ENCODE results near the gene CSRNP2.

The CSRNP2 gene, protein sequence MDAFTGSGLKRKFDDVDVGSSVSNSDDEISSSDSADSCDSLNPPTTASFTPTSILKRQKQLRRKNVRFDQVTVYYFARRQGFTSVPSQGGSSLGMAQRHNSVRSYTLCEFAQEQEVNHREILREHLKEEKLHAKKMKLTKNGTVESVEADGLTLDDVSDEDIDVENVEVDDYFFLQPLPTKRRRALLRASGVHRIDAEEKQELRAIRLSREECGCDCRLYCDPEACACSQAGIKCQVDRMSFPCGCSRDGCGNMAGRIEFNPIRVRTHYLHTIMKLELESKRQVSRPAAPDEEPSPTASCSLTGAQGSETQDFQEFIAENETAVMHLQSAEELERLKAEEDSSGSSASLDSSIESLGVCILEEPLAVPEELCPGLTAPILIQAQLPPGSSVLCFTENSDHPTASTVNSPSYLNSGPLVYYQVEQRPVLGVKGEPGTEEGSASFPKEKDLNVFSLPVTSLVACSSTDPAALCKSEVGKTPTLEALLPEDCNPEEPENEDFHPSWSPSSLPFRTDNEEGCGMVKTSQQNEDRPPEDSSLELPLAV

DNA sequence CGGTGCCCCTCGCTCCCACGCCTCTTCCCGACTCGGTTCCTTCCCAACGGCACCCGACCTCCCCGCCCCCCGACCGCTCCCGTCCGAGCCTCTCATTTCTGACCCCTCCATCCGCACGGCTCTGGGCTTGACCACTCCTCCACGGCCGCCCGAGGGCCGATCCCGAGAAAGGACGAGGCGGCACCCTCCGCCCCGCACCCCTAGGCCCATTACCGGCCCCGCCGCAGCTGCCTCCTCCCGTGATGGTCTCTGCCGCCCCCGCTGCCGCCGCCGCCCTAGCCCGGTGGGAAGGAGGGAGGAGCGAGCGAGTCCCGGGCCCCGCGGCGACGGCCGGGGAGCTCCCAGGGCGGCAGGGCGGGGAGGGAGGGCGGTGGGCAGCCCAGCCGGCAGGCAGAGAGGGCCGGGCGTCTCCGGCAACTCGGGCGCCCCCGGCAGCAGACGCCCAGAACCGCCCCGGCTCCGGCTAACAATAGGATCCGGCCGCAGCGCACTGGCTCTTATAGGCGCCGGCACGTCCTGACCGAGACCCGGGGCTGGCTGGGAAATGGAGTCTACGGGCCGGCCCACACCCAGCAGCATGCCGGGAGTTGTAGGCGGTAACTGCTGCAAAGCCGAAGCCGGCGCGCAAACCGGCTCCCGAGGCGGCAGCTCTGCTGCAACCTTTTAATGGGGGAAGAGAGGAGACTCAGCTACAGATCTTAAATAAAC, at the start of gene CSRNP2:
Gene CSRNP2 (minus strand): TSS at position 471 of the 708 bp plus-strand sequence. CDS start 7,035 bp downstream, outside the sequence.
- Histone ChIP-seq H3K4me2 (ENCODE audit: low read length) (peak within 1 kb of the TSS; percentile 99), H3K4me1 (ENCODE audit: low read length) (peaks cover 20% of the 10 kb centered on the region), H4K20me1 (ENCODE audit: insufficient read depth, low read length) (no peaks in the 10 kb centered on the region), H3K79me2 (ENCODE audit: low read length) (peaks cover 15% of the 10 kb centered on the region), H3K27ac (ENCODE audit: low read length) (no peak within 1 kb of the TSS), H3K9me3 (ENCODE audit: insufficient read depth, low read length) (no peaks in the 10 kb centered on the region), H3K36me3 (replicated peaks; ENCODE audit: low read depth, low read length) (peaks cover 5% of the 10 kb centered on the region), H3K4me3 (ENCODE audit: low read length) (peak within 1 kb of the TSS; percentile 95), H3K27me3 (ENCODE audit: low read depth, low read length) (no peaks in the 10 kb centered on the region), H3K9ac (ENCODE audit: low read length) (peak within 1 kb of the TSS; percentile 85), H2AFZ (ENCODE audit: low read depth, low read length) (peak within 1 kb of the TSS; percentile 63; the same call in 1 of the 2 replicates)
- TF ChIP-seq, protein P1, sequence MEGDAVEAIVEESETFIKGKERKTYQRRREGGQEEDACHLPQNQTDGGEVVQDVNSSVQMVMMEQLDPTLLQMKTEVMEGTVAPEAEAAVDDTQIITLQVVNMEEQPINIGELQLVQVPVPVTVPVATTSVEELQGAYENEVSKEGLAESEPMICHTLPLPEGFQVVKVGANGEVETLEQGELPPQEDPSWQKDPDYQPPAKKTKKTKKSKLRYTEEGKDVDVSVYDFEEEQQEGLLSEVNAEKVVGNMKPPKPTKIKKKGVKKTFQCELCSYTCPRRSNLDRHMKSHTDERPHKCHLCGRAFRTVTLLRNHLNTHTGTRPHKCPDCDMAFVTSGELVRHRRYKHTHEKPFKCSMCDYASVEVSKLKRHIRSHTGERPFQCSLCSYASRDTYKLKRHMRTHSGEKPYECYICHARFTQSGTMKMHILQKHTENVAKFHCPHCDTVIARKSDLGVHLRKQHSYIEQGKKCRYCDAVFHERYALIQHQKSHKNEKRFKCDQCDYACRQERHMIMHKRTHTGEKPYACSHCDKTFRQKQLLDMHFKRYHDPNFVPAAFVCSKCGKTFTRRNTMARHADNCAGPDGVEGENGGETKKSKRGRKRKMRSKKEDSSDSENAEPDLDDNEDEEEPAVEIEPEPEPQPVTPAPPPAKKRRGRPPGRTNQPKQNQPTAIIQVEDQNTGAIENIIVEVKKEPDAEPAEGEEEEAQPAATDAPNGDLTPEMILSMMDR (IDR thresholded peaks at IDR 0.05; ENCODE audit: low read depth, low read length), result no peak
- no peak for TF ChIP-seq EZH2phosphoT487 (IDR thresholded peaks at IDR 0.05; ENCODE audit: low read depth)

DNA sequence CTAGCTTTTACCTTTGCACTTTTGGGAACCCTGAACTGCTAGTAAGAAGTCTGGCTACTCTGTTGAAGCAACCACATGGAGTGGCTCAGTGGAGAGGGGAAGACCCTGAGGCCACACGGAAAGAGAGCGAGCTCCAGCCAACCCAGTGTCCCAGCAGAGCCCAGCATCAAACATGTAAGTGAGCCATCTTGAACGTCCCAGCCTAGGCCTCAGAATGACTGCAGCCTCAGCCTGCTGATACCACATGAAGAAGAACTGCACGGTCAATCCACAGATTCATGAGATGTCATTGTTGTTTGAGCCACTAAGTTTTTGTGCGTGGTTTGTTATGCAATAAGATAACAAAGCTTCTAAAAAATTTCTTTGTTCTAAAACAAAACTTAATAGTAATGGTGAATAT, 49.3 kb upstream of the CSRNP2 start:
- Histone ChIP-seq H3K4me1 (ENCODE audit: low read length) (peaks cover 5% of the 10 kb centered on the region), H3K36me3 (replicated peaks; ENCODE audit: low read depth, low read length) (no peaks in the 10 kb centered on the region), H3K79me2 (ENCODE audit: low read length) (no peaks in the 10 kb centered on the region), H3K9me3 (ENCODE audit: insufficient read depth, low read length) (no peaks in the 10 kb centered on the region), H3K9ac (ENCODE audit: low read length) (no peak overlapping the region), H2AFZ (ENCODE audit: low read depth, low read length) (no peak overlapping the region), H3K4me3 (ENCODE audit: low read length) (no peak overlapping the region), H3K27ac (ENCODE audit: low read length) (no peak overlapping the region), H4K20me1 (ENCODE audit: insufficient read depth, low read length) (no peaks in the 10 kb centered on the region), H3K4me2 (ENCODE audit: low read length) (no peak overlapping the region), H3K27me3 (ENCODE audit: low read depth, low read length) (no peaks in the 10 kb centered on the region)
- TF ChIP-seq, protein P1 (IDR thresholded peaks at IDR 0.05; ENCODE audit: low read depth, low read length), result no peak
- TF ChIP-seq EZH2phosphoT487 (IDR thresholded peaks at IDR 0.05; ENCODE audit: low read depth), result no peak

DNA sequence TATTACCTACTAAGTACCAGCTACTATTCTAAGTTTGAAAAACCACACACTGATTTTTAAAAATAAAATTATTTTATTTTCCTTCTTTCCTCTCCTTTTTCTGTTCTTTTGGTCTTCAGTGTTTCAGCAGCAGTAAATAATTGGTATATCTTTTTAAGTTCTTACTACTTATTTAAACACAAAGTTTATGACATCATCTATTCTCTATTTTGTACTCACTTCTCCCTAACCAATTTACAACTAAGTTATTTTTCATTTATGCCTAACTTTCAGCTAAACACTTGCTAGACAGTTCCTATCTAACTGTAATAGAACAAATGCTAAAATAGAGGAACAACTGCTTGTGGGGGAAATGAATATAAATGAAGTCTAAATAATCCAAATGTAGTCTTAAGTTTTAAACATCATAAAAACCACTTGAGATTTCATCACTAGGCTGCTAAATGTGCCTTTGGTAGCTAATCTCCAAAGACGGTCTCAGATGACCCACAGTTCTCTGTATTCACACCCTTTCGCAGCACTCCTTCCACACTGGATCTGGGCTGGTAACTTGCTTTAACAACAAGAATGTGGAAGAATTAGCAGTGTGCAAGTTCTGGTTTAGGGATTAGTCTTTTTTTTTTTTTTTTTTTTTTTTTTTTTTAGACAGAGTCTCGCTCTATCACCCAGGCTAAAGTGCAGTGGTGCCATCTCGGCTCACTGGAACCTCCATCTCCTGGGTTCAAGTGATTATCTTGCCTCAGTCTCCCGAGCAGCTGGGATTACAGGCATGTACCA, 48.5 kb upstream of the CSRNP2 start:
- no peak overlapping the region for H3K9ac ChIP-seq (ENCODE audit: low read length)
- no peak overlapping the region for H2AFZ ChIP-seq (ENCODE audit: low read depth, low read length)
- H3K4me1 ChIP-seq (ENCODE audit: low read length), result peaks cover 5% of the 10 kb centered on the region
- H3K27ac ChIP-seq (ENCODE audit: low read length), result no peak overlapping the region
- H3K27me3 ChIP-seq (ENCODE audit: low read depth, low read length), result no peaks in the 10 kb centered on the region
- H3K9me3 ChIP-seq (ENCODE audit: insufficient read depth, low read length), result no peaks in the 10 kb centered on the region
- H3K4me2 ChIP-seq (ENCODE audit: low read length), result no peak overlapping the region
- no peak overlapping the region for H3K4me3 ChIP-seq (ENCODE audit: low read length)
- TF ChIP-seq EZH2phosphoT487 (IDR thresholded peaks at IDR 0.05; ENCODE audit: low read depth), result no peak
- TF ChIP-seq, protein P1 (IDR thresholded peaks at IDR 0.05; ENCODE audit: low read depth, low read length), result no peak
- H3K36me3 ChIP-seq (replicated peaks; ENCODE audit: low read depth, low read length), result no peaks in the 10 kb centered on the region
- no peaks in the 10 kb centered on the region for H3K79me2 ChIP-seq (ENCODE audit: low read length)
- no peaks in the 10 kb centered on the region for H4K20me1 ChIP-seq (ENCODE audit: insufficient read depth, low read length)

Measured in OCI-LY3 (cell line).